Activated CD4-positive, CD25-positive, alpha-beta regulatory T cell (primary cell): ENCODE data around the gene MYD88.
"Not testable (repeated sequence)": the region's sequence is repeated elsewhere in the genome, so short reads cannot be mapped to it uniquely, and the experiment has no call there.

Experiments
- DNase-seq, 4 experiments: peaks; one replicate each; lab custom pipeline; 2025; lab: John Stamatoyannopoulos, UW

MYD88 gene

GRCh38 chr3:38142959-38143358, 4.5 kb downstream of the MYD88 start:
- no peak for DNase-seq

GRCh38 chr3:38143511-38143910, 5.0 kb downstream of the MYD88 start:
- no peak for DNase-seq

DNA sequence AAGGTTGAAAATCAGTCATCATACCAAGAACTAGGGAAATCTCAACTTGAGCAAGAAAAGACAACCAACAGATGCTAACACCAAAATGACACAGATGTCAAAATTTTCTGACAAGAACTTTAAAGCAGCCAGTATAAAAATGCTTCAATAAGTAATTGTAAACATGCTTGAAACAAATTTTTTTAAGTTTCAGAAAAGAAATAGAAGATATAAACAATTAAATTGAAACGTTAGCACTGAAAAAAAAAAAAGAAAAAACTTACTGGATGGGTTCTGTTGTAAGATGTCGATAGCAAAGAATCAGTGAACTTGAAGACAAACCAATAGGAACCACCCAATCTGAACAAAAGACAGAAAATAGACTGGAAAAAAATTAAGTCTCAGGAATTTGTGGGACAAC, 8.0 kb downstream of the MYD88 start:
- no peak for DNase-seq

DNA sequence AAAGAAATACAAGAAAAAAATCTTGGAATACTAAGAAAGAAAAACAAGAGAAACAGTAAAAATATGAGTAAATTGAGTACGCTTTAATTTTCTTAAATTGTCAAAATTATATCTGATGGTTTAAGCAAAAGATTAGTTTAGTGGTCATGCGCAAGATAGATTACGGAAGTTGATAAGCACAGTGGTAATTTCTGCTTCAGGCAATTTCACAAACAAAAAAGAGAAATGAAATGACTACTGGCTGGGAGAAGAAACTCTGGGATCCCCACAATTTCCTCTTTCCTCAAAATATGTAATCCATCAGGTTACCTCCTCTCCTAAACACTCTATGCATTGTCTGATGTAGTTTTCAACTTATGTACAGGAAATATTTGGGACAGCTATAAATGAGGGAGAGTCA, 9.0 kb downstream of the MYD88 start:
- no peak for DNase-seq

- no peak for DNase-seq
Measured at GRCh38 chr3:38148311-38148882, 9.9 kb downstream of the MYD88 start.

DNA sequence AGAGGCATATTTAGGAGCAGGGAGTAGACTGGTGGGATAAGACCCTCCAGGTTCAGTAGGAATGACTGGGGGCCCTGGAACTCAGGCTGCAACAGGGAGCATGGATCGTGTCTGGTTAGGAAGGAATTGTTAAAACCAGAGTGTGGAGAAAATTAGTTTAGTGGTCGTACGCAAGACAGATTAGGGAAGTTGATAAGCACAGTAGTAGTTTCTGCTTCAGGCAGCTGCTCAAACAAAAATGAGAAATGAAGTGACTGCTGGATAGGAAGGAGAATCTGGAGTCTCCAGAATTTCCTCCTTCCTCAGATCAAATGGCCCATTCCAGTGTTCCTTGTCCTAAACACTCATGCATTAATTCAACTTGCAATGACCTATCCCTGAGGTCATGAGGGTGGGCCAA, 11.2 kb downstream of the MYD88 start:
- no peak for DNase-seq

DNA sequence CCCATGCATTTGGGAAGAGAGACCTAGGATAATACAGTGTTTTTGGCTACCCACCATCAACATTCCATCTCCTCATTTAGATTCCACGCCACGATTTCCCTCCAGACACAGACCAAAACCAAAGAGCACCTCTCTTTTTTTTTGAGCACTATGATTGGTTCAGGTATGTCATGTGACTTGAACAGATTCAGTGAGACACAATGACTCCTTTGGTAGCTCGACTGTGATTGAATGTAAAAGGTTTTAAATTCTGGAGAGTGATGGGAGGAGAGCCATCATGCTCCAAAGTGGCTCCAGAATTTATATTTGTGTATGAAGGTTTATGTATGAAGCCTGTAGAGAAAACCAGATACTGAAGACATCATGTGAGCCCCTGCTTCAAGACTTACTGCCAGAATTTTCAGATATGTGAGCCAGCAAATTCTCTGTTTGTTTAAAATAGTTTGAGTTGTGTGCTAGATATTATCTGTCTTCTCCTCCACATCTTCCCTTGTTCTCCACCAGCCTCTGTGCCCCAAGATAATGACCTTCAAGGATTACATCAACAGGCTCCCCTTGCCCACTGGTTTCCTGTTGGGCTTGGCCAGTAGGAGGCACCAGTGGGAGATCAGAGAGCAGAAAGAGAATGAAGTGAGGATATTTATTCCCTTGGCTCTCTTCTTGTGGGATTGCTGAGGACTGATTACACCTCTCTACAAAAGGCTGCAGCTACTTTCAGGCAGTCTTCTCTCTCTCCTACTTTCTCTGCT, 12.5 kb downstream of the MYD88 start:
- DNase-seq, result no peak

DNA sequence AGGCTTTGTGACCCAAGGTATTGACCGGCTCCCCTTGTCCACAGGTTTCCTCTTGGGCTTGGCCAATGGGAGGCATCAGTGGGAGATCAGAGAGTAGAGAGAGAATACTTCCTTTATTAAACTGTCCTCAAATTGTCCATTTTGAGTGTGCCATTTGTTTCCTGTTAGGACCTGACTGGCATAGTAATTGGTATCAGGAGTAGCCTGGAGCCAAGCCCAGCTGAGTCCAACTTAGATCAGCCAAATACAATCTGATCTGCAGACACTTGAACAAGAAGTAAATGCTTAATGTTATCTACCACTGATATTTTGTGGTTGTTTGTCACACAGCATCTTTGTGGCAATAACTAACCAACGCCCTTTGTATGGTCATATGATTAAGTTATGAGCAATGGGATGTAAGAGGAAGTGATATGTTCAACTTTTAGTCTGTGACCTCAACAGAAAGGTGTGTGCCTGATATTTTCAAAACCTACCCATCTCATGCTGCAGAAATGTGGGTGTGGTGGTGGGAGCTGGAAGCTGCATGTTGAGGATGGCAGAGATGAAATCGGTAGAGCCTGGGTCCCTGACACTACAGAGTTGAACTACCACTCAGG, 13.3 kb downstream of the MYD88 start:
- no peak for DNase-seq

GRCh38 chr3:38152609-38153008, 14.1 kb downstream of the MYD88 start:
- no peak for DNase-seq

- no peak for DNase-seq
Measured at GRCh38 chr3:38153221-38153620, 14.8 kb downstream of the MYD88 start.

GRCh38 chr3:38154033-38154494, 15.6 kb downstream of the MYD88 start:
- no peak for DNase-seq

DNA sequence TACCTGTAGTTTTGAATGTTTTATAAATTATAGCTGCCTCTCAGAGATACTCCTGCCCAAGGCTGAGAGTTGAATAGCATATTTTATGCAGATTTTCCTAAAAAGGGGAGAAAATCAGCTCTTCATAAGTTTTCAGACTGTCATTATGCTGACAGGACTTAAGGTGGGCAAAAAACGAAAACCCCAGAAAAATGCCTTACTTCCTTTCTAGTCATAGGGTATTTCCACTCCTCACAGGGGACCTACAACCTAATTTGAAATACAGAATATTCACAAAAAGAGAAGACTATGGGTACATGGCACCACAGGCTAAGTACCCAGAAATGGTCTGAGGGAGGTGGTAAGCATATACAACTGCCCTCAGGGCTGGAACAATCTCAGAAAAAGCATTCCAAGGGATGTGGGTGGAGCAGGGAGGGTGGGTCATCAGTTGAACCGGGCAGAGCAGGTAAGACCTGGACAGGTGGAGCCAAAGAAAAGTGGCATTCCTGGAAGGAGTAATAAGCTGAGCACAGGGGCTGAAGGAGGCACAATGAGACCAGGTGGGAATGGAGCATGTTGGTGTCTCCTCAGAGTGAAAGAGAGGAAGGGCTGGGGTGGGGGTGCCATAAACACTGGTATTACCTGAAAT, 16.3 kb downstream of the MYD88 start:
- no peak for DNase-seq

GRCh38 chr3:38155825-38156224, 17.4 kb downstream of the MYD88 start:
- no peak for DNase-seq

DNA sequence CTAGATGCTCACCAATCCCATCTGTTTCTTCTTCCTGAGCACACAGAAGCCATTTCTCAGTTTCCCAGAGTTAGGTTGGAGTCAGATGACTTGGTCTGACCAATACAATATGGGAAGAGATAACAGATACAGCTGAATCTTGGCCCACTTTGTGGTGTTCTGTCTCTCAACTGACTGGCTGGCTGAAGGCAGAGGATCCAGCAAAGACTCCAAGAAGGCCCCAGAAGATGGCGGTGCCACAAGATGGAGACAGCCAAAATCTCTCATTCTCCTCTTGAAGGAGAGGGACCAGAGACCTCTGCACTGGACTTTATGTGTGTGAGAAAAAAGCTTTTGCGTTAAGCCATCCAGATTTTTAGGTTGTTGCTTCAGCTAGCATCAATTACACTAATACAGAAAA, 18.7 kb downstream of the MYD88 start:
- DNase-seq, result no peak

GRCh38 chr3:38157595-38157994, 19.1 kb downstream of the MYD88 start:
- DNase-seq, result no peak

DNA sequence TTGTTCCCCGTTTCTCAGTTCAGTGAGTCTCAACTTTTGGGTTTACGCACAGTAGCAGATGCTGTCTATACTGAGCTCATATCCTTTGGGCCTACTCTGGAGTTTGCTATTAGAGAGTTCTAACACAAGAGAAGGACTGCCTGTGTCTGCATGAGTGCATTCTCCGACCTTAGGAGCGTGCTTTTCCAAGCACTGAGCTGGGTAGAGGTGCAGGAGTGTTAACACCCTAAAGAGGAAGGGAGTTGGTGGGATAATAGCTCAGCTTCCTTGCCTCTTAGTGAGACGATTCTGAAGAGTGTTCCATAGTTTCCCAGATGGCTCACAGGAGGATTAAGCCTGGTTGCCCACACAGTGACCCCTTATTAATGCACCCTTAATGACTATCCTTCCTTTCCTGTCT, 20.0 kb downstream of the MYD88 start:
- no peak for DNase-seq

GRCh38 chr3:38160704-38161103, 22.2 kb downstream of the MYD88 start:
- not testable (repeated sequence) for DNase-seq

- DNase-seq, result no peak
Measured at GRCh38 chr3:38163117-38163840, 24.8 kb downstream of the MYD88 start.

DNA sequence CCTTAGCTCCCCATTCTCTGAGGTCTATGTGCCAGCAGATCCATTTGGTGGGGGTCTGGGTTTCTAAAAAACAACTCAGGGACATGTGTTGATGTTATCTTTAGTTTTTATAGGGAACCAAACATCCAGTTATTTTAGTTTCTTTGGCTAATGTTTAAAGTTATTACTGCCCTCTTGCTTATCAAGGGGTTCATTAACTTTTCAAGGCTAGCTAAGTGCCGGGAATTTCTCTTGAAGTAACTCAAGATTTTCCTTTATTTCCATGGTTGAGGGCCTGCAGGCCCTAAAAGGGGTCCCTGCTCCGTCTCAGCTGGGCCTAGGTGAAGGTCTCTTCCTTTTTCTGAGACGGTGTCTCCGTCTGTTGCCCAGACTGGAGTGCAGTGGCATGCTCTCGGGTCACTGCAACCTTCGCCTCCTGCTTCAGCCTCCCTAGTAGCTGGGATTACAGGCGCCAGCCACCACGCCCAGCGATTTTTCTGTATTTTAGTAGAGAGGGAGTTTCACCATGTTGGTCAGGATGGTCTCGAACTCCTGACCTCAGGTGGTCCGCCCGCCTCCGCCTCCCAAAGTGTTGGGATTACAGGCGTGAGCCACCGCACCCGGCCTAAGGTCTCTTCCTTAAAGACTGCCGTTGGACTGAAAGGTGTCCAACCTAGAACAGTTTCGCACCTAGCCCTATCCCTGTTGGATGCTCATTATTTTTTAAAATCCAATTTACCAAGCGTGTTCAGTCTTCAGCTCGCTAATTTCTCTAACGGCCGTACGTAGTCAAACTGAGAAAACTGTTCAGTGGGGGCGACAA, 25.6 kb downstream of the MYD88 start:
- no peak for DNase-seq

DNA sequence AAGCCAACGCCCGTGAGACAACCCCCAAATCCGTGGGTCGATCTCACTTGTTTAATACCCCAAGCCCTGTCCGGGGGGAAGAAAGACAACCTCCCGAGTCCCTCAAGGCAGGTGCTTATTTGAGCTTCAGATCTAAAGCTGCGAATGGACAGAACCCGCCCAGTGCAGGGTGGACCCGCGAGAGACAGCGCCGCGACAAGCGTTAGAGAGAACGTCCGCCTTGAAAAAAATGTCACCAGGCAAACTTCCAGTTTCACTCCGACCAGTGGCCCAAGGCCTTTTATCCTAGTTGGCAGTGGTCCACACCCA, 26.1 kb downstream of the MYD88 start:
- DNase-seq, result no peak

GRCh38 chr3:38164952-38165721, 26.7 kb downstream of the MYD88 start, which contains the start of gene OXSR1:
TSS of gene OXSR1 (plus strand) at chr3:38165537. CDS start at chr3:38165877, 340 bp downstream.
- DNase-seq, result peak; percentile 88 to 92 (median 90)
